GM19328 (cell line): ENCODE measurements around the gene MECP2.

Experiments
- ATAC-seq: cut with Tn5 transposase; IDR thresholded peaks from one replicate; pipeline ENCODE4 v1.9.1; 2021; ENCODE audit warnings: mild to moderate bottlenecking, moderate library complexity; ENCODE audit not compliant: unreplicated experiment

Gene MECP2

DNA sequence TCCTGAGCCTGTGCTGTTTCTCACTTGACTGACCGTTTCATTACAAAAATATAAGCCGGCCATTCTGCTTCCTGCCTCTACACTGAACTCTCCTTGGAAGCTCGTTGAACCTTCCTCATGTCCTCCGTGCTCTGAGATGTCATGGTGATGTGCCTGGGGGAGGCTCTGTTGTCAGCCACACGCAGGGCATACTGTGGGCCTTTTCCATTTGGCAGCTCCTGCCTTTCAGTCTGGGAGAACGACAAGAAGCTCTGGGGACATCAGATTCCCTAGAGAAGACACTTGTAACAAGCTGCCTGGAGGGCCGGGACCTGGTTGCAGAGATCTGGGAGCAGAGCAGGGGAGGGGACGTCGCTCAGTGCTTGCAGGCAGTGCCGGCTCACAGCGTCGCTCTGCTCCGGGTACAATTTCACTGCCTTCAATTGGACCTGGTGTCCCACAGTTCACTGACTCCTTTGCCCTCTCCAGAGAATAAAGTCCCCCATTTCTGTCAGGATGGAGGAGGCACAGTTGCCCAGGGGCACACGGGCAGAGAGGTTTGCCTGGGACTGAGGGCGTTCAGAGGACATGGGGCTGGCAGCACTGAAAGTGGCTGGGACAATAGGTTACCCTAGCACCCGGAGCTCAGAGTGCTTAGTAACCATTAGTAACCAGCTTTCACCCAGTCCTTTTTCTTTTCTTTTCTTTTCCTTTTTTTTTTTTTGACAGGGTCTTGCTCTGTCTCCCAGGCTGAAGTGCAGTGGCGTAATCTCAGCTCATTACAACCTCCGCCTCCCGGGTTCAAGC is 19.1 kb upstream of the MECP2 start:
- no peak for ATAC-seq

DNA sequence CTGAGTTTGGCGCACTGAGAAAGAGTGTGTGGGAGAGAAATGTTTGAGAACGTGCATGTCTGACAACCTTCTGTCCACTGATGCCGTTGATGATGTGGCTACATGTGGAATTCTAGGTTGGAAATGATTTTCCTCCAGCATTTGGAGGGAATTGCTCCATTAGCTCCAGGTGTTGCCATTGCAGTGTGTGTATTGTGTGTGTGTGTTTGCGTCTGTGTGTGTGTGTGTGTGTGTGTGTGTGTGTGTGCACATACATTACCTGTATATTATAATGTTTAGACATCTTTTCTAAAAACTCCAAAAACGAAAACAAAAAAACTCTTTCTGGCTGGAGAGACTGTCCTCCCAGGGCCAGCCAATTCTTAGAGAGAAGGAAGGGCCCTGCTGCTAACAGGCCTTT is 18.2 kb upstream of the MECP2 start:
- ATAC-seq: no peak

GRCh38 chrX:154115071-154115470 is 17.6 kb upstream of the MECP2 start:
- no peak for ATAC-seq

GRCh38 chrX:154114652-154115051 is 17.1 kb upstream of the MECP2 start:
- no peak for ATAC-seq

DNA sequence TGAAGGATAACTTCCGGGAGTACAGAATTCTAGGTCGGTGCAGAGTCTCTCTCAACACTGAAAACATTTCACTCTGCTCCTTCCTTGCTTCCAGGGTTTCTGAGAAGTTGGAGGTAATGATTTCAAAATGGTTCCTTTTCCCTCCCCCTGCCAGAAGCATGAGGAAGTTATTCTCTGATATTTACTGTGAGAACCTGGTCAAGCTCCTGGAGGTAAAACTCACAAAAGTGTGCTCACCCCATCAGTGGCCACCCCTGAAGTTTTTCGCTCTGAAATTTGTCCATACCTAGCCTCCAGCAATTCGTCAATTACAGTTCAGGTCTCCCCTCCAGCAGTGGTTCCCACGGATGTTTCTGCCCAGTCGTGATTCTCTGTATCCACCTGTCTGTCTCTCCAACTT is 16.2 kb upstream of the MECP2 start:
- no peak for ATAC-seq

- no peak for ATAC-seq
Measured at GRCh38 chrX:154098551-154098950, 1.0 kb upstream of the MECP2 start.

DNA sequence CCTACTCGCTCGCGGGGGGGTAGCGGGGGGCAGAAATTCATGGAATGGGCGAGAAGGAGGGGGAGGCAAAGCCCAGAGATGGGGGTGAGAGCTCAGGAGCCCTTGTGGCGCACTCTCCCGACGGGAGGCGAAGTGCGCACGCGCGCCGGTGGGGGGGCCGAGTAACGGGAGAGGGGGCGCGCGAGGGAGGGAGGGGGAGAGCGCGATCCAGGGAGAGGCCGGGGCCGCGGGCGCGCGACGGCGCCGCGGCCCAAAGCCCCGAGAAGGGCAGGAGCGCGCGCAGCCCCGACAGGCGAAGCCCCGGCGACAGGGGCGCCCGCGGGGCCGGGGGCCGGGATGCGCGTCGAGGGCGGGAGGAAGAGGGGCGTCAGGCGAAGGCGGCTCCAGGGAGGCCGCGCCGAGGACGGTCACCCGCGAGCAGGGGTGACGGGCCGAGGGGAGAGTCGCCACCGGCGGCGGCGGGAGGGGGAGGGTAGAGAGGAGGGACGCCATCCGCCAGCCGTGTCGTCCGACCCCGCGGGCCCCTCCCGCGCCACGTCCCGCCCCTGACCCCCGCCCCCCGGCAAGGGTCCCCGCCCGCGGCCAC is 421 bp downstream of the MECP2 start:
- peak; percentile 33 for ATAC-seq

DNA sequence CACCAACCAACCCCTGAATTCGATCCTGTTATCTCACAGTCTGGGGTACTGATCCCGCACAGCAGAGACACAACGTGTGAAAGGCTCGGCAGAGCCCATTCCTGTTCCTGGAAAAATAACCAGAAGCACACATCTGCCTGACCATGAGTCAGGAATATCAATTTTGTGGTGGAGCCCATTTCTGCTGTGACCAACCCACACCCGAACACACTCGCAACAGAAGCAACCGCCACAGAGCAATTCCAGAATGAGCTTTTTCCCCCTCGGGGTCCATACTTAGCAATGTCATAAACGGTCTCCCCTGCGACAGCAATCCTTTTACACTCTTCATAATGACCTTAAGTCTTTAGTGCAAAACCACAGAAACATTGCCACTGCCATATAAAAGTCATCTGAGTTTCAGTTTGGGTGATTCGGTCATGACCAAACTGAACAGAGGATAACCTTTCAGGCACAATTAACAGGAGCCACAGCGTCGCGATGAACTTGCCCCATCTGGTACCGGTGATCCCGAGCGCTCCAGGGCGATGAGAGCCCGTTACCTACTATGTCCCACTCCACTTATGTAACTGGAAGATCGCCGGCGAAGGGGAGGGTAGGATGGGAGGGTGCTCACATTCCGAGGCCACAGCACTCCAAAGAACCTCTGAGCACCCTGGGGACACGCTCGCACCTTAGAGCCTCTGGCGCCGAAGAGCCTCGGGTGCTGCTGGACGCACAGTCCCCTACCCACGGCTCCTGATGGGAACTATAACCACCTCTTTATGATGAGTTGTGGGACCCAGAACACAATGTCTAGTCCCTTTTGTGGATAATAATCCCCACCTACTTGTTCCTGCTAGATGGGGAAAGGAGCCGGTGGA is 1.1 kb downstream of the MECP2 start:
- no peak for ATAC-seq

- no peak for ATAC-seq
Measured at GRCh38 chrX:154094833-154095232, 2.7 kb downstream of the MECP2 start.

DNA sequence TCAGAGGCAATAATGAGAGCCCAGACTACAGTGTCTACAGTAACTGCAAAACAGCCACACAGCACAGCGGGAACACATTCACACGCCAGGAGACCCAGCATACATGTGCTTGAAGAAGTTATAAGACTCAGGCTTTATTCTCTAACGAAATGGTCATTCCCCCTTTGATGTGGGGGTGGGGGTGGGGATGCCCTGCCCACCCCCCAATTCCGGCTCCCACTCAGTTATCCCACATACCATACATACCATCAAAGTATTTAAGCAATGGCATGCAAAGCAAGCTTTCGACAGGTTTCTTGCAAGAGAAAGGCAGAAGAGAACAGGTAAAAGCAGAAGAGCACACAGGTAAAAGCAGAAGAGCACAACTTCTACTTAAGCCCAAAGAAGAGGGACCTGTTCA is 3.6 kb downstream of the MECP2 start:
- ATAC-seq: no peak

DNA sequence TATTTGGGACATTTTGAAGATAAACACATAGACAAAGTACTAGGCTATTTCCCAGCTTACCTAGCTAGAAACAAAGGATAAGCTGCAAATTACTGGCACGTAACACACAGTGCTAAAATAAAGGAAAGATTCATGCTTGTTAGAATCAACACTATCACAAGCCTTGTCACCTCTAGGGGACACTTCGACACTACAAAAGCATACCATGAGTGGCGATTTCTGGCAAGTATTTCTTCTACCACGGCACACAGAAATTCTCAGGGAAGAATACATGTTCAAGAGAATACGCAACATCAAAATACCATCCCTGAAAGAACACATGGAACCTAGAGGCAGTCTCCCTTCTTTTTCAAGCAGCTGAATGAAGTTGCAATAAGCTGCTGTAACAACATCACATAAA is 5.1 kb downstream of the MECP2 start:
- ATAC-seq: no peak

- no peak for ATAC-seq
Measured at GRCh38 chrX:154091678-154092077, 5.8 kb downstream of the MECP2 start.

- ATAC-seq: no peak
Measured at GRCh38 chrX:154090731-154091130, 6.8 kb downstream of the MECP2 start.

DNA sequence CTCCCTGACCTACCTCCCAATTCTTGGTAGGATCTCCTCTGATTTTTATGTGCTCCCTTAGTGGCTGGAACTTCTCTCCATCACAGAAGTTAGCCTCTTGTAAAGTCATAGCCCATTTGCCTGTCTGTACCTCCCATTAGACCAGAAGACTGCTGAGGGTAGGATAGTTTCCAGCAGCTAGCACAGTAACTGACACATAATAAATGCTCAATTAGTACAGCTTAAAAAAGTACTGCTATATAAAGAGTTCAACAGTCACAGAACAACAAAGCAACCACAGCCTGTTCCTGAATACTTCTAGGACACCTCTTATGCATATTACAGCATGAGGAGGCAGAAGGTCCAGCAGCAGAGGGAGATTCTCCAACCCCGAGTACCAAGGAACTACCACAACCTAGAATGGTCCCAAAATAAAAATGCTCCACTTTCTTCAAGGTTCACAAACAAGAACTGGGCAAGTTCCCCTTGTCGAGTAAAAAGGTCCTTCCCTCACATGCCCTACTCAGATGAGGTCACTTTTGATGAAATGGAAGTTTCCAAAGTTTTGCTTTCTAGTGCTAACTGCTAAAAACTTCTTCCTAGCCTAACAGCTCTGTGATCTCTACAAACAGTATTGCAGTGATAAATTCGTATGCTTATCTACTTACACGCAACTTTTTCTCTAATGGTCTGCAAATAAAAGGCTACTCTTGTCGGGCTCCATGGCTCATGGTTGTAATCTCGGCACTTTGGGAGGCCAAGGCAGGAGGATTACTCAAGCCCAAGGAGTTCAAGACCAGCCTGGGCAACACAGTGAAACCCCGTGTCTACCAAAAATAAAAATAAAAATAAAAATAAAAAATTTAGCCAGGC is 12.8 kb downstream of the MECP2 start:
- ATAC-seq: no peak

GRCh38 chrX:154083126-154083517 is 14.4 kb downstream of the MECP2 start:
- ATAC-seq: no peak

- no peak for ATAC-seq
Measured at GRCh38 chrX:154082396-154083125, 15.0 kb downstream of the MECP2 start.

- no peak for ATAC-seq
Measured at GRCh38 chrX:154077101-154077500, 20.4 kb downstream of the MECP2 start.

DNA sequence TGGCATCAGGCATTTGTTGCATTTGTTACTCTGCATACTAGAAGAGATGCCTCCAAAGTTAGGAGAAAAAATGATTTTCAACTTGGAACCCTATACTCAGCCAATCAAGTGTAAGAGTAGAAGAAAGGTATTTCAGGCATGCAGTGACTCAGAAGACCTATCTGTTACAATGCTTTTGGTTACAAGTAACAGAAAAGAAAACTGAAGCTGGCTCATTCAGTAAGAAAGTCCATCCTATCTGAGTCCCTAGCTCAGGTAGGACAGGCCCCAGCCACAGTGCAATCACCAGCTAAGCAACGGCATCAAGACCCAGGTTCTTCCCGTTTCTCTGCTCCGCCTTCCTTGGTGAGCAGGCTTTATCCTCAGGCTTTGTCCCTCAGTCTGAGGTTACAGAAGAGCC is 23.3 kb downstream of the MECP2 start:
- no peak for ATAC-seq

- no peak for ATAC-seq
Measured at GRCh38 chrX:154072192-154072591, 25.3 kb downstream of the MECP2 start.

GRCh38 chrX:154068560-154068959 is 29.0 kb downstream of the MECP2 start:
- no peak for ATAC-seq
